Subcutaneous abdominal adipose tissue (tissue), 5 donors: Measurements from ENCODE around the gene DNAH1.
"Not testable (repeated sequence)": the region's sequence is repeated elsewhere in the genome, so short reads cannot be mapped to it uniquely, and the experiment has no call there.

ENCODE experiments used
- H3K27ac ChIP-seq: one replicate; pipeline ENCODE4 v1.7.0; 2013; ENCODE audit warnings: low read depth, mild to moderate bottlenecking, inconsistent platforms, low read length, moderate library complexity
- H3K27me3 ChIP-seq, 5 donors: one replicate each; pipeline ENCODE4 v1.7.0; 2013; ENCODE audit warnings: low read length in 5 of 5, inconsistent platforms in 1 of 5; ENCODE audit not compliant: control insufficient read depth in 5 of 5, insufficient read depth in 4 of 5
- H3K36me3 ChIP-seq, 5 donors: one replicate each; pipeline ENCODE4 v1.7.0; 2013; ENCODE audit warnings: low read length in 5 of 5; ENCODE audit not compliant: control insufficient read depth in 5 of 5, insufficient read depth in 5 of 5
- H3K4me1 ChIP-seq, 5 donors: one replicate each; pipeline ENCODE4 v1.7.0; 2013; ENCODE audit warnings: low read length in 5 of 5, mild to moderate bottlenecking in 3 of 5, moderate library complexity in 1 of 5; ENCODE audit not compliant: control insufficient read depth in 5 of 5, insufficient read depth in 5 of 5
- H3K4me3 ChIP-seq, 5 donors: one replicate each; pipeline ENCODE4 v1.7.0; 2013; ENCODE audit warnings: low read length in 5 of 5, low read depth in 1 of 5
- H3K9ac ChIP-seq, 5 donors: one replicate each; pipeline ENCODE4 v1.7.0; 2013; ENCODE audit warnings: low read length in 5 of 5, mild to moderate bottlenecking in 4 of 5, moderate library complexity in 3 of 5
- H3K9me3 ChIP-seq, 5 donors: one replicate each; pipeline ENCODE4 v1.7.0; 2013; ENCODE audit warnings: low read length in 5 of 5; ENCODE audit not compliant: control insufficient read depth in 5 of 5
- donor health status: healthy.
- donor health status: healthy.
- donor health status: healthy.
- donor health status: healthy.
- donor health status: healthy.

Gene DNAH1

DNA sequence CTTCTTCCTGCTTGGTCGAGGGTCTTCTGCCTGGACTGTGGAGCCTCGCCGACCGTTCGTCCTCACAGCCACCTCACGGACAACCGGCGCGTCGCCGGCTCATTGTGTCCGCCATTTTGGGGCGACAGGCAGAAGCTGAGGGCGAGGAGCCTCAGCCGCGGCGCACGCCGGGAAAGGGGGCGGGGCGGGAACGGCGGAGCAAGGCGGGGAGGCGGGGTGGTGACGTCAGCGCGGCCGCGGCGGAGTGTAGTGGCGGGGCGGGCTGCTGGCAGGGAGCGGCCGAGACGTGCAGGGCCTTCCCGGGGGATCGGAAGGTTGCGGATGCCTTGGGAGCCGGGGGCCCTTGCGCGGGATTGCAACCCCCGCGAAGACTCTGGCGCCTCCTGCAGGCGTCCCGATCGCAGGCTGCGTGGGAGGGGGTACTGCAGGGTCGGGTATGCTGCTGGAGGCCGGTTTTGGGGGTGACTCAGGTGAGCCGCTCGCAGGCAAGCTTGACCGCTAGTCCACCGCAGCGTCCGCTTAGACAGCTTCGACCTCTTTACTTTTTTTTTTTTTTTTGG, 37.5 kb upstream of the DNAH1 start, which contains the start of gene WDR82:
Gene WDR82 (minus strand): TSS at position 140 of the 560 bp plus-strand sequence. CDS start 288 bp downstream, outside the sequence.
- Histone ChIP-seq H3K9ac (peak within 1 kb of the TSS; percentile 75 to 94 (median 91)), H3K9me3 (no peaks in the 10 kb centered on the region), H3K36me3 (peaks cover 0 to 2% (median 0%) of the 10 kb centered on the region in 5 donors), H3K4me3 (peak within 1 kb of the TSS; percentile 84 to 96 (median 88)), H3K27ac (peak within 1 kb of the TSS; percentile 93), H3K4me1 (peaks cover 7 to 75% (median 61%) of the 10 kb centered on the region in 5 donors), H3K27me3 (no peaks in the 10 kb centered on the region)

DNA sequence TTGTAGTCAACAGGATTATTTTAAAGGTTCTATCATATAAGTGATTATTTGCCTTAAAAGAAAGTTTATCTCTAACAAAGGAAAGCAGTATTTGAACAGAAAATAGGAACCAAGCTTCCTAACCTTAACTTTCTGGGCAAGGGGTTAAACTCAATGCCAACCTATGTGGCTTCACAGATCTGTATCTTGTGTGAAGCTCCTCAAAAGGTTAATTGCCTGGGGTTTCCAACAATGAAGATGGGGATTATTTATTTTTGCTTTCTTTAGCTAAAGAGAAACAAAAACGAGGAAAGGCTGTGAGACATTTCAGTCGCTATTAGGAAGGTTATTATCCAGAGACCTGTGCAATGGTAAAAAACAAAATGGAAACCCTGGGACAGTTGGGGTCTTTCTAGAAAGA, 36.5 kb upstream of the DNAH1 start:
- H3K4me3 ChIP-seq, result peak overlapping the region; percentile 55 to 96 (median 88)

DNA sequence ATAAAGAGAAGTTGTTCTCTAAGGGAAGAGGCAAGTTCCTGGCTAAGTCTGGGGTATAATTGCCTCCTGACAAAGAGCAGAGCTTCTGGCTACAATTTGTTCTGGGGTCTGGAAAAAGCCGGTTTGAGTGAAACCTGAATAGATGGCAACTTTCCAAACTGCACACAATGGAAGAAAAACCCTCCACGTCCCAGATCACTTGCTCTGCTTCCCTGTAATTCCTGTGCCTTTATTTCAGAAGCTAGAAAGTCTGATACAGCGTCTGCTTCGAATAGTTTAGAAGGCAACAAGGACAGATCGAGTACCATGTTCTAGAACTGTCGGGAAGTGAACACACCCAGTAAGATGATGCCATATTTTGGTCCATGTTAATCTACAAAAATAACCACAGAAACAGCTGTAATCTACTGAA, 36.1 kb upstream of the DNAH1 start:
- Histone ChIP-seq H3K36me3 (peaks cover 0 to 5% (median 0%) of the 10 kb centered on the region in 5 donors), H3K9me3 (no peaks in the 10 kb centered on the region), H3K27me3 (no peaks in the 10 kb centered on the region), H3K4me1 (peaks cover 5 to 63% (median 47%) of the 10 kb centered on the region in 5 donors), H3K4me3 (no peak overlapping the region), H3K9ac (peak overlapping the region in 3 of 5 donors; percentile 5 to 60 (median 26)), H3K27ac (peak overlapping the region; percentile 93)

More for the DNA sequence above, 36.5 kb upstream of the DNAH1 start:
- Histone ChIP-seq H3K4me1 (peaks cover 6 to 67% (median 51%) of the 10 kb centered on the region in 5 donors), H3K9ac (peak overlapping the region in 3 of 5 donors; percentile 5 to 60 (median 55)), H3K9me3 (no peaks in the 10 kb centered on the region), H3K27me3 (no peaks in the 10 kb centered on the region), H3K27ac (peak overlapping the region; percentile 93), H3K36me3 (peaks cover 0 to 5% (median 0%) of the 10 kb centered on the region in 5 donors)

DNA sequence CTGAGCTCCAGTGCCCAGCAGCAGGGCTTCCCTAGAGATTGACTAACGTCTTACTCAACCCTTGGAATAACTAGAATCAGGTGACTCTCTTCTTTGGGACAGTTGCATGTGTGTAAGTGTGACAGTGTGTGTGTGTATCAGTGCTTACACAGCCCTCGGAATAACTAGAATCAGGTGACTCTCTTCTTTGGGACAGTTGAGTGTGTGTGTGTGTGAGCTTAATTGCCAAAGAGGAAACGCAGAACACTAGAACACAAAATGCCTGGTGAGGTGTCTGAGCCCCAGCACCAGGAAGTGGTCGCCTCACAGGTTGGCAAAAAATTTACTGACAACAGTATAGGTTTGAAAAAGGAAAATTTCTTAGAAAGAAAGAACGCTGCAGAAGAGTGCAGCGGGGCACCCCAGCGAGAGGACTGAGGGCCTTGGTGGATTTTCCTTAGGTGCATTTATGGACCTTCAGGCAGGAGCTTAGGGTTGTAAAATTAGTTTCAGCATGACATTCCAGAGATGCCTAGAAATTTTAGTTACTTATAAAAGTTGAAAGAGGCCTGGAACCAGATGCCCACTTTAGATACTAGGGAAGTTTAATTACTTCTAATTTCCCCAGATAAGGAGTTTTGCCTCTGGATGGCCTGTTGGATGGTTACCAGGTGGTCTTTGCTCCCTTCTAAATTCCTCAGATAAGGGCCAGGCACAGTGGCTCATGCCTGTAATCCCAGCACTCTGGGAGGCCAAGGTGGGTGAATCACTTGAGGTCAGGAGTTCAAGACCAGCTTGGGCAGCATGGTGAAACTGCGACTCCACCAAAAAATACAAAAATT, 33.9 kb upstream of the DNAH1 start:
- Histone ChIP-seq H3K27ac (peak overlapping the region; percentile 60), H3K4me3 (no peak overlapping the region), H3K4me1 (peaks cover 5 to 58% (median 37%) of the 10 kb centered on the region in 5 donors), H3K36me3 (peaks cover 0 to 5% (median 0%) of the 10 kb centered on the region in 5 donors), H3K27me3 (no peaks in the 10 kb centered on the region), H3K9ac (no peak overlapping the region), H3K9me3 (no peaks in the 10 kb centered on the region)

DNA sequence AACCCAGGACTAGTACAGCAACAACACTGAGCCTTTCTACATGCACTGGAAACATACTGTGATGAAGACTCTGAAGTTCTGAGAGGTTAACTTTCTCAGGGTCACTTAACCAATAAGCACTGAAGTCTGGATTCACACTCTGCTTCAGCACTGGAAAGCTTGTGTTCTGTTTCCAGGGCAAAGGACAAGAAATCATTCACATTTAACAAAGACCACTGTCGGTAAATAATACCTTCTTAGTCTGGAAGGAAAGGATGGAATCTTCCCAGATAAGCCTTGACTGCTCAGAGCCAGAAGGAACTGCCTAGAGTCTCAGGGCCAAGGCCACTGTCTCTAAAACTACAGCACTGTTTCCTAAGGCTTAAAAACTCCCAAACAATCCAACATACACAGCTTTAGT, 32.8 kb upstream of the DNAH1 start:
- Histone ChIP-seq H3K27me3 (no peaks in the 10 kb centered on the region), H3K9me3 (no peaks in the 10 kb centered on the region), H3K36me3 (peaks cover 0 to 5% (median 0%) of the 10 kb centered on the region in 5 donors), H3K9ac (no peak overlapping the region), H3K4me3 (no peak overlapping the region), H3K4me1 (peaks cover 5 to 55% (median 37%) of the 10 kb centered on the region in 5 donors), H3K27ac (peak overlapping the region; percentile 45)

DNA sequence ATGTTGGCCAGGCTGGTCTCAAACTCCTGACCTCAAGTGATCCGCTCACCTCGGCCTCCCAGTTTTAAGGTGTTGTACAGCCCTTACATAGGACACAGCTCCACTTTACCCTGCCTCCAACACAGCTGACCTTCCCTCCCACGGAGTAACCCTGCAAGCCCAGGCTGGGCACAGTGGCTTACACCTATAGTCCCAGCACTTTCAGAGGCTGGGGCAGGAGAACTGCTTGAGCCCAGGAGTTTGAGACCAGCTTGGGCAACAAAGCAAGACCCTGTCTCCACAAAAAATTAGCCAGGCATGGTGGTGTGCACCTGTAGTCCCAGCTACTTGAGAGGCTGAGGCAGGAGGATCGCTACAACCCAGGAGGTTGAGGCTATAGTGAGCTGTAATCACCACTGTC, 32.1 kb upstream of the DNAH1 start:
- H3K9ac ChIP-seq, H3K4me3 ChIP-seq, H3K27ac ChIP-seq, H3K36me3 ChIP-seq, H3K9me3 ChIP-seq, H3K27me3 ChIP-seq: not testable (repeated sequence)
- peaks cover 6 to 59% (median 40%) of the 10 kb centered on the region in 5 donors for H3K4me1 ChIP-seq

DNA sequence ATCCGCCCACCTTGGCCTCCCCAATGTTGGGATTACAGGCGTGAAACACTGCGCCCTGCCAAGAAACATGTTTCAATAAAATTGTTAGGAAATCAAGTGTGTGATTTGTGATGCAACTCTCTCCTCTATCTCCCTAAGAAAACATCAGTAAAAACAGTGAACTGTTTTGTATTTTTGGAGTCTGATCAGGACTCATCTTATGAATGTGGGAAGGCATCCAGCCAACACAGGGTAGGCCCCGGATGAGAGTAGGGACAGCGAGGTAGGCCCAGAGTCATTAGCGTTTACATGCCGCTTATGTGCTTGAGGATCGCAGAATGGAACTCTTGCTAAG, 29.4 kb upstream of the DNAH1 start:
- H3K36me3 ChIP-seq, result peaks cover 0 to 17% (median 14%) of the 10 kb centered on the region in 5 donors
- no peaks in the 10 kb centered on the region for H3K27me3 ChIP-seq
- peak overlapping the region; percentile 100 for H3K27ac ChIP-seq
- H3K9ac ChIP-seq, result peak overlapping the region; percentile 82 to 99 (median 98)
- peak overlapping the region; percentile 83 to 96 (median 87) for H3K4me3 ChIP-seq
- H3K4me1 ChIP-seq, result peaks cover 10 to 69% (median 51%) of the 10 kb centered on the region in 5 donors
- no peaks in the 10 kb centered on the region for H3K9me3 ChIP-seq

DNA sequence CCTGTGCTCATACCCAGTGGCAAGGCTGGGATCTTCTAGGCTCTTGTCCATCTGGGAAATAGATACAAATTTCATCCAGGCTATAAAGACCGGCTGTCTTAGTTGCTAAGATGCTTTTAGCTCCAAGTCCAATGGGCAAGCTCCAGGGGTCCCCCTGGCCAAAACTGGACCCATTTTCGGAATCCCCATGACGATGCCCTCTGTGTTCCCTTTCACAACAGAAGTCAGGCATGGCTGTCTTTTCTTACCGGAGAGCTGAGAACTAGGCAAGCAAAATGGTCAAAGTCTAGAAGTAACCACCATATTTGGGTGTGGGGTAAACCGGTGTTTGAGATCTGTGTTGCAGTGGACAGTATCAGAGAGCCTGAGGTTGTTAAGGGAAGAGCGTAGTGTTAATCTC, 27.4 kb upstream of the DNAH1 start:
- peaks cover 0 to 36% (median 32%) of the 10 kb centered on the region in 5 donors for H3K36me3 ChIP-seq
- peaks cover 9 to 55% (median 46%) of the 10 kb centered on the region in 5 donors for H3K4me1 ChIP-seq
- H3K4me3 ChIP-seq, result peak overlapping the region in 4 of 5 donors; percentile 85 to 96 (median 90)
- no peaks in the 10 kb centered on the region for H3K9me3 ChIP-seq
- H3K27me3 ChIP-seq, result no peaks in the 10 kb centered on the region
- H3K27ac ChIP-seq, result peak overlapping the region; percentile 100
- peak overlapping the region in 1 of 5 donors; percentile 93 for H3K9ac ChIP-seq

DNA sequence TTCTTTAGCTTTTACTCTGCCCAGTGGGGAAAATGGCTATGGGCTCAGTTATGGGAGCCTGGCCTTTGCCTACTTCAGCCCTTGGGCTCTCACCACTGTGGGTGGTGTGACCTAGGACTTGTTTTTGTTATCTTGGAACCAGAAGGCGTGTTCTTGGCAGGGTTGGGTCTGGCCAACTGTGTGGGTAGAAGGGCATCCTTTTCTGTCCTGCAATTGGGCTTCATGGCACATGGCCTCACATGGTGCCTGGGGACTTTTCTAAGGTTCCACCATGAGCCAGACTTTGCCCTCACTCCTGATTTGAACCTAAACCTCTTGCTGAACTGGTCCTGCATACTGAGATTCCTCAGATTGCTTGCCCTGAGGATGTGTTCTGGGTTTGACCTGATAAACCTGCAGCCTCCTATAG, 26.8 kb upstream of the DNAH1 start:
- Histone ChIP-seq H3K36me3 (peaks cover 0 to 40% (median 34%) of the 10 kb centered on the region in 5 donors), H3K27ac (peak overlapping the region; percentile 100), H3K4me1 (peaks cover 9 to 55% (median 46%) of the 10 kb centered on the region in 5 donors), H3K4me3 (peak overlapping the region in 1 of 5 donors; percentile 85), H3K9ac (peak overlapping the region in 1 of 5 donors; percentile 42), H3K9me3 (no peaks in the 10 kb centered on the region), H3K27me3 (no peaks in the 10 kb centered on the region)
